ENCODE measurements around the gene TUBA1B. TPM values are rescaled to one million over a fixed set of nuclear protein-coding genes. Genes with fewer than 3 reads are reported as not detected.
A peak's percentile ranks its signal among the peaks of the same experiment; 100 is the strongest.
"Not testable (repeated sequence)": the region's sequence is repeated elsewhere in the genome, so short reads cannot be mapped to it uniquely, and the experiment has no call there.

TUBA1B gene
- total and polyA plus RNA-seq, 3 donors from 2014 or later = 642 to 1,178 (median 894) TPM

DNA sequence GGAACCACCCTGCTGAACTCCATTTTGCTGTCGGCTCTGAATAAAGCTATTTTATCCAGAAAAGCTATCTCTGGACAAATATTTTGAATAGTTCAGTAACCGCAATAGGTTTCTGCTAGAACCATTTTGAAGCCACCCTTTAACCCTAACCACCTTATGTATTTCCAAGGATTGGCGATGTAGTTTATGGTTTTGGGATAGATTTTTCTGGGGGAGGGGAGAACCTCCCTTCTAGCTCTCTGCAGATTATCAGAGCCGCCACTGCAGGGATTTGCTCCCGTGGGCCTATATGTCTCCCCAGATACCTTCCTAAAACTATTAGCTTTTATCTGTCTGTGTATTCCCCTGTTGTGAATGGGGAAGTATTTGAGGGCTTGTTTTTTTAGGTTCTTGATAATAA is 1.8 kb upstream of the TUBA1B start:
- WGBS, 2 donors = 35 to 40% methylated on average over 5 of the region's 5 CpGs
- intact Hi-C loops (cut with DNase I; ENCODE audit: low total_unique reads) = loop anchor here (5.0 kb wide), 1 partner anchor 99 kb away; no protein-coding TSS in a partner anchor
- no peak overlapping the region for H3K4me3 ChIP-seq

GRCh38 chr12:49131894-49132461 is 783 bp upstream of the TUBA1B start:
- peaks cover 23% of the 10 kb centered on the region for H3K4me1 ChIP-seq
- H3K4me3 ChIP-seq = peak overlapping the region; percentile 100
- intact Hi-C loops (cut with DNase I; ENCODE audit: low total_unique reads) = loop anchor here (5.0 kb wide), 1 partner anchor 100 kb away; no protein-coding TSS in a partner anchor
- no peaks in the 10 kb centered on the region for H3K9me3 ChIP-seq
- TF ChIP-seq, protein P1, sequence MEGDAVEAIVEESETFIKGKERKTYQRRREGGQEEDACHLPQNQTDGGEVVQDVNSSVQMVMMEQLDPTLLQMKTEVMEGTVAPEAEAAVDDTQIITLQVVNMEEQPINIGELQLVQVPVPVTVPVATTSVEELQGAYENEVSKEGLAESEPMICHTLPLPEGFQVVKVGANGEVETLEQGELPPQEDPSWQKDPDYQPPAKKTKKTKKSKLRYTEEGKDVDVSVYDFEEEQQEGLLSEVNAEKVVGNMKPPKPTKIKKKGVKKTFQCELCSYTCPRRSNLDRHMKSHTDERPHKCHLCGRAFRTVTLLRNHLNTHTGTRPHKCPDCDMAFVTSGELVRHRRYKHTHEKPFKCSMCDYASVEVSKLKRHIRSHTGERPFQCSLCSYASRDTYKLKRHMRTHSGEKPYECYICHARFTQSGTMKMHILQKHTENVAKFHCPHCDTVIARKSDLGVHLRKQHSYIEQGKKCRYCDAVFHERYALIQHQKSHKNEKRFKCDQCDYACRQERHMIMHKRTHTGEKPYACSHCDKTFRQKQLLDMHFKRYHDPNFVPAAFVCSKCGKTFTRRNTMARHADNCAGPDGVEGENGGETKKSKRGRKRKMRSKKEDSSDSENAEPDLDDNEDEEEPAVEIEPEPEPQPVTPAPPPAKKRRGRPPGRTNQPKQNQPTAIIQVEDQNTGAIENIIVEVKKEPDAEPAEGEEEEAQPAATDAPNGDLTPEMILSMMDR (IDR thresholded peaks at IDR 0.05) = no peak
- no peak for TF ChIP-seq POLR2A (IDR thresholded peaks at IDR 0.05)
- peaks cover 4% of the 10 kb centered on the region for H3K36me3 ChIP-seq (ENCODE audit: low read depth, missing control alignments)
- DNase-seq = no peak
- WGBS, 2 donors = 15 to 20% methylated on average over 9 of the region's 9 CpGs
- no peaks in the 10 kb centered on the region for H3K27me3 ChIP-seq
- peak overlapping the region; percentile 70 to 100 for H3K27ac ChIP-seq

More for the DNA sequence above, 1.8 kb upstream of the TUBA1B start:
- H3K27me3 ChIP-seq = no peaks in the 10 kb centered on the region
- H3K36me3 ChIP-seq (ENCODE audit: low read depth, missing control alignments) = peaks cover 4% of the 10 kb centered on the region
- DNase-seq = no peak
- peak overlapping the region; percentile 48 to 100 for H3K27ac ChIP-seq
- peaks cover 23% of the 10 kb centered on the region for H3K4me1 ChIP-seq
- H3K9me3 ChIP-seq = no peaks in the 10 kb centered on the region
- TF ChIP-seq, protein P1 (IDR thresholded peaks at IDR 0.05) = no peak
- TF ChIP-seq POLR2A (IDR thresholded peaks at IDR 0.05) = no peak

- WGBS, 2 donors = 0% methylated on average over 27 to 66 of the region's 66 CpGs
These were observed 794 bp downstream of the TUBA1B start for GRCh38 chr12:49130151-49131050.

DNA sequence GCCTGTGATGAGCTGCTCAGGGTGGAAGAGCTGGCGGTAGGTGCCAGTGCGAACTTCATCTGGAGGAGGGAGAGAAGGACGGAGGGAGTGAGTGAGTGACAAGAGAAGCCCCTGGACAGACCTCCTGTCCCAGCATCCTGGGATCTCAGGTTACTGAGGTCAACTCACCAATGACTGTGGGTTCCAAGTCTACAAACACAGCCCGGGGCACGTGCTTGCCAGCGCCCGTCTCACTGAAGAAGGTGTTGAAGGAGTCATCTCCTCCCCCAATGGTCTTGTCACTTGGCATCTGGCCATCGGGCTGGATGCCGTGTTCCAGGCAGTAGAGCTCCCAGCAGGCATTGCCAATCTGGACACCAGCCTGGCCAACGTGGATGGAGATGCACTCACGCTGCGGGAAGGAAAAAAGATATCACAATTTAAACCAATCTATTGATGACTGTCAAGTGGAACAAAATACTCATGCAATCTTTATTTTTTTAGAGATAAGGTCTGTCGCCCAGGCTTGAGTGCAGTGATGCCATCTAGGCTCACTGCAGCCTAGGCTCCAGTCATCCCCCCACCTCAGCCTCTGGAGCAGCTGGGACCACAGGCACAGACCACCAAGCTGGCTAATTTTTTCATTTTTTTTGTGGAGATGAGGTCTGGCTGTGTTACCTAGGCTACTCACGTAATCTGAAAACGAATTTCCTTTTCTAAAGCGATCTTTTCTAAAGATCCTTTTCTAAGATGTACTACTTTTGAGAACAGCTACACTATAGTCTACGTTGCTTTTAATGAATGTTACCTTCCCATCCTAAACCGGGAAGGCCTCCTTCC is 1.7 kb downstream of the TUBA1B start:
- intact Hi-C loops (cut with DNase I; ENCODE audit: low total_unique reads) = loop anchor here (5.0 kb wide), 1 partner anchor 103 kb away; no protein-coding TSS in a partner anchor
- no peaks in the 10 kb centered on the region for H3K27me3 ChIP-seq
- TF ChIP-seq, protein P1 (IDR thresholded peaks at IDR 0.05) = no peak
- TF ChIP-seq POLR2A (IDR thresholded peaks at IDR 0.05) = no peak
- peaks cover 23% of the 10 kb centered on the region for H3K4me1 ChIP-seq
- no peaks in the 10 kb centered on the region for H3K9me3 ChIP-seq
- 41 to 50% methylated on average over 17 to 18 of the region's 18 CpGs for WGBS, 2 donors
- H3K27ac ChIP-seq = peak overlapping the region; percentile 100
- H3K4me3 ChIP-seq = peak overlapping the region; percentile 100
- DNase-seq = no peak
- H3K36me3 ChIP-seq (ENCODE audit: low read depth, missing control alignments) = peaks cover 4% of the 10 kb centered on the region

More at GRCh38 chr12:49130151-49131050, 794 bp downstream of the TUBA1B start:
- H3K9me3 ChIP-seq = no peaks in the 10 kb centered on the region
- no peaks in the 10 kb centered on the region for H3K27me3 ChIP-seq
- intact Hi-C loops (cut with DNase I; ENCODE audit: low total_unique reads) = loop anchor here (5.0 kb wide), 1 partner anchor 102 kb away; no protein-coding TSS in a partner anchor
- H3K4me1 ChIP-seq = peaks cover 23% of the 10 kb centered on the region
- DNase-seq = peak; percentile 95
- H3K27ac ChIP-seq = peak overlapping the region; percentile 100
- TF ChIP-seq POLR2A (IDR thresholded peaks at IDR 0.05) = peak; percentile 12
- TF ChIP-seq, protein P1 (IDR thresholded peaks at IDR 0.05) = peak; percentile 76 to 91 (median 90)
- peak overlapping the region; percentile 100 for H3K4me3 ChIP-seq
- peaks cover 4% of the 10 kb centered on the region for H3K36me3 ChIP-seq (ENCODE audit: low read depth, missing control alignments)

DNA sequence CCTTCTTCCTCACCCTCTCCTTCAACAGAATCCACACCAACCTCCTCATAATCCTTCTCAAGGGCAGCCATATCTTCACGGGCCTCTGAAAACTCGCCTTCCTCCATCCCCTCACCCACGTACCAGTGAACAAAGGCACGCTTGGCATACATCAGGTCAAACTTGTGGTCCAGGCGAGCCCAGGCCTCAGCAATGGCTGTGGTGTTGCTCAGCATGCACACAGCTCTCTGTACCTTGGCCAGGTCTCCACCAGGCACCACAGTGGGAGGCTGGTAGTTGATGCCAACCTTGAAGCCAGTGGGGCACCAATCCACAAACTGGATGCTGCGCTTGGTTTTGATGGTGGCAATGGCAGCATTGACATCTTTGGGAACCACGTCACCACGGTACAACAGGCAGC is 3.2 kb downstream of the TUBA1B start:
- WGBS, 2 donors = 82 to 93% methylated on average over 2 to 8 of the region's 8 CpGs
- H3K4me3 ChIP-seq; intact Hi-C loops (cut with DNase I; ENCODE audit: low total_unique reads); H3K27ac ChIP-seq; H3K36me3 ChIP-seq (ENCODE audit: low read depth, missing control alignments); DNase-seq; H3K27me3 ChIP-seq; H3K9me3 ChIP-seq: not testable (repeated sequence)
- H3K4me1 ChIP-seq = peaks cover 20% of the 10 kb centered on the region

Data from testis (tissue), 3 donors.